ENCODE results near the gene CDK2.
A peak's percentile ranks its signal among the peaks of the same experiment; 100 is the strongest.

DNA sequence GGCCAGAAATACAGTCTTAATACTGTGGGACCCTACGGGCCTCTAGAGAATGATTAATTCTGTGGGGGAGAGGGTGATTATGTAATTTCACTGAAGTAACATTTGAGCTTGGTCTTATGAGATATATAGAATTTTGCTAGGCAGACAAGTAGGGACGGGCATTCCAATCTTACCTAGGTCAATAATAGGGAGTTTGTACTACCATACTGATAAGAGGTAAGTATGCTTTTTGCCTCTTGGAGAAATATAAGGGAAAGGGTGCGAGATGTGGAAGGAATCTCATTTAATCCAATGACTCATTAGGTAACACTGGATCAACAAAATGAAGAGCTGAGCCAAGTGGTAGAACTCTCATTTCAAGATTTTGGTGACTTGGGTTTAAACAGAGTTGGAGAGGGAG, 12.4 kb downstream of the CDK2 start:
- TF ChIP-seq POLR2AphosphoS5 (IDR thresholded peaks at IDR 0.05) (peak in 1 of 3 donors; percentile 6), EP300 (IDR thresholded peaks at IDR 0.05) (no peak)

All from stomach (tissue), 4 donors.